ENCODE results near the gene EPB41L5.

DNA sequence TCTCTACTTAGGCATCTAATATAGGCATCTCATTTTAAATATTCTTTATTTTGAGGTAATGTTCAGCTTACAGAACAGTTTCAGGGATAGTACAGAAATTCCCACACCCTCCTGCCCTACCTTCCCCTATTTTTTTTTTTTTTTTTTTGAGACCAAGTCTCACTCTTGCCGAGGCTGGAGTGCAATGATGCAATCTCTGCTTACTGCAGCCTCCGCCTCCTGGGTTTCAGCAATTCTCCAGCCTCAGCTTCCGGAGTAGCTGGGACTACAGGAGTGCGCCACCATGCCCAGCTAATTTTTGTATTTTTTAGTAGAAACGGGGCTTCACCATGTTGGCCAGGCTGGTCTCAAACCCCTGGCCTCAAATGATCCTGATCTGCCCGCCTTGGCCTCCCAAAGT lies 97.6 kb downstream of the EPB41L5 start:
- TF ChIP-seq POLR2AphosphoS5 (IDR thresholded peaks at IDR 0.05; ENCODE audit: low read depth, low read length) = no peak
- TF ChIP-seq, protein P1, sequence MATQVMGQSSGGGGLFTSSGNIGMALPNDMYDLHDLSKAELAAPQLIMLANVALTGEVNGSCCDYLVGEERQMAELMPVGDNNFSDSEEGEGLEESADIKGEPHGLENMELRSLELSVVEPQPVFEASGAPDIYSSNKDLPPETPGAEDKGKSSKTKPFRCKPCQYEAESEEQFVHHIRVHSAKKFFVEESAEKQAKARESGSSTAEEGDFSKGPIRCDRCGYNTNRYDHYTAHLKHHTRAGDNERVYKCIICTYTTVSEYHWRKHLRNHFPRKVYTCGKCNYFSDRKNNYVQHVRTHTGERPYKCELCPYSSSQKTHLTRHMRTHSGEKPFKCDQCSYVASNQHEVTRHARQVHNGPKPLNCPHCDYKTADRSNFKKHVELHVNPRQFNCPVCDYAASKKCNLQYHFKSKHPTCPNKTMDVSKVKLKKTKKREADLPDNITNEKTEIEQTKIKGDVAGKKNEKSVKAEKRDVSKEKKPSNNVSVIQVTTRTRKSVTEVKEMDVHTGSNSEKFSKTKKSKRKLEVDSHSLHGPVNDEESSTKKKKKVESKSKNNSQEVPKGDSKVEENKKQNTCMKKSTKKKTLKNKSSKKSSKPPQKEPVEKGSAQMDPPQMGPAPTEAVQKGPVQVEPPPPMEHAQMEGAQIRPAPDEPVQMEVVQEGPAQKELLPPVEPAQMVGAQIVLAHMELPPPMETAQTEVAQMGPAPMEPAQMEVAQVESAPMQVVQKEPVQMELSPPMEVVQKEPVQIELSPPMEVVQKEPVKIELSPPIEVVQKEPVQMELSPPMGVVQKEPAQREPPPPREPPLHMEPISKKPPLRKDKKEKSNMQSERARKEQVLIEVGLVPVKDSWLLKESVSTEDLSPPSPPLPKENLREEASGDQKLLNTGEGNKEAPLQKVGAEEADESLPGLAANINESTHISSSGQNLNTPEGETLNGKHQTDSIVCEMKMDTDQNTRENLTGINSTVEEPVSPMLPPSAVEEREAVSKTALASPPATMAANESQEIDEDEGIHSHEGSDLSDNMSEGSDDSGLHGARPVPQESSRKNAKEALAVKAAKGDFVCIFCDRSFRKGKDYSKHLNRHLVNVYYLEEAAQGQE (IDR thresholded peaks at IDR 0.05; ENCODE audit: insufficient read depth in 1 of 2, low read depth in 2 of 2, low read length in 2 of 2) = no peak
- no peak for TF ChIP-seq TAF1 (IDR thresholded peaks at IDR 0.05; ENCODE audit: borderline replicate concordance, insufficient read depth, low read length)
- TF ChIP-seq SIN3A (IDR thresholded peaks at IDR 0.05; ENCODE audit: borderline replicate concordance, insufficient read depth, low read length) = no peak
- no peak for TF ChIP-seq FOXP2 (optimal IDR thresholded peaks at IDR 0.05; ENCODE audit: borderline replicate concordance, extremely low read depth, extremely low read length, insufficient read depth)
